B cell (primary cell): Measurements from ENCODE around the gene ANKRD62. TPM values are rescaled to one million over a fixed set of nuclear protein-coding genes. Genes with fewer than 3 reads are reported as not detected.
"Not testable (repeated sequence)": the region's sequence is repeated elsewhere in the genome, so short reads cannot be mapped to it uniquely, and the experiment has no call there.

Source experiments
- ATAC-seq: fragments of 200-7000 bp; cut with Tn5 transposase; one replicate; pipeline ENCODE4 v1.10.0; 2021; ENCODE audit warnings: low read depth, mild to moderate bottlenecking, moderate number of reproducible peaks, moderate library complexity
- CTCF ChIA-PET: fragments of 350-600 bp; sonication (Branson Sonifier 250); formaldehyde crosslinking; loops from one replicate; lab custom pipeline; 2021; ENCODE audit warnings: antibody characterized with exemption, inconsistent platforms; lab: Charles Lee
- POLR2A ChIA-PET: fragments of 350-600 bp; sonication (Branson Sonifier 250); formaldehyde crosslinking; loops from one replicate; lab custom pipeline; 2021; ENCODE audit warnings: antibody characterized with exemption; lab: Charles Lee
- DNase-seq: peaks from one replicate; pipeline ENCODE4 v3.0.0; 2013
- H2AFZ ChIP-seq: 2 replicates; pipeline ENCODE4 v1.6.1; 2012; ENCODE audit warnings: mild to moderate bottlenecking, low read depth, low read length; ENCODE audit not compliant: insufficient read depth, poor library complexity, severe bottlenecking
- H3K27ac ChIP-seq, 2 donors: 1 replicate in 1 of 2; 2 replicates in 1 of 2; pipeline ENCODE4 v1.5.1; 2012 to 2013; ENCODE audit warnings: low read length in 2 of 2, mild to moderate bottlenecking in 2 of 2, moderate library complexity in 1 of 2
- H3K27me3 ChIP-seq, 4 experiments: fragments of 200-600 bp in 1 of 4; sonication (generic) in 1 of 4; replicated peaks in 1 of 4; 1 replicate in 2 of 4; 2 replicates in 2 of 4; pipeline versions ENCODE4 v1.6.1 to v1.7.0; 2013 to 2016; ENCODE audit warnings: low read length in 3 of 4, mild to moderate bottlenecking in 2 of 4, mixed read lengths in 1 of 4, moderate library complexity in 1 of 4; ENCODE audit not compliant: insufficient read depth in 4 of 4, control insufficient read depth in 3 of 4; ENCODE audit errors: control extremely low read depth in 1 of 4
- H3K36me3 ChIP-seq, 2 experiments: replicated peaks in 1 of 2; 1 replicate in 1 of 2; 2 replicates in 1 of 2; pipeline versions ENCODE4 v1.6.1 to v1.7.1; 2013; ENCODE audit warnings: low read length in 1 of 2; ENCODE audit not compliant: insufficient read depth in 2 of 2, control insufficient read depth in 1 of 2; ENCODE audit errors: control extremely low read depth in 1 of 2, extremely low read depth in 1 of 2
- H3K4me1 ChIP-seq, 2 donors: fragments of 200-600 bp in 1 of 2; sonication (generic) in 1 of 2; 1 replicate in 1 of 2; 2 replicates in 1 of 2; pipeline versions ENCODE4 v1.5.1 to v1.6.1; 2013 to 2017; ENCODE audit warnings: low read length in 2 of 2; ENCODE audit not compliant: control insufficient read depth in 2 of 2, insufficient read depth in 2 of 2
- H3K4me2 ChIP-seq: replicated peaks from 2 replicates; pipeline ENCODE3; 2012; ENCODE audit warnings: mild to moderate bottlenecking, low read depth, low read length; ENCODE audit not compliant: poor library complexity, severe bottlenecking
- H3K4me3 ChIP-seq, 5 experiments: fragments of 200-600 bp in 1 of 5; sonication (generic) in 1 of 5; 1 replicate in 3 of 5; 2 replicates in 2 of 5; pipeline versions ENCODE4 v1.5.1 to v1.7.0; 2011 to 2016; ENCODE audit warnings: low read length in 4 of 5, mild to moderate bottlenecking in 4 of 5, low read depth in 2 of 5, control low read depth in 1 of 5, moderate library complexity in 1 of 5; ENCODE audit not compliant: insufficient read depth in 1 of 5; ENCODE audit errors: control extremely low read depth in 1 of 5, extremely low read depth in 1 of 5
- H3K79me2 ChIP-seq: fragments of 200-600 bp; sonication (generic); one replicate; pipeline ENCODE4 v1.6.0; 2016; ENCODE audit warnings: low read length; ENCODE audit not compliant: control insufficient read depth, insufficient read depth
- H3K9ac ChIP-seq: fragments of 200-600 bp; sonication (generic); 2 replicates; pipeline ENCODE4 v1.6.1; 2017; ENCODE audit warnings: mild to moderate bottlenecking, low read length, moderate library complexity
- H3K9me3 ChIP-seq, 3 donors: one replicate each; pipeline versions ENCODE4 v1.6.1 to v1.7.1; 2013; ENCODE audit warnings: low read length in 2 of 3; ENCODE audit not compliant: control insufficient read depth in 2 of 3, insufficient read depth in 1 of 3; ENCODE audit errors: control extremely low read depth in 1 of 3
- H4K20me1 ChIP-seq: 2 replicates; pipeline ENCODE4 v1.6.0; 2012; ENCODE audit warnings: mild to moderate bottlenecking, low read length; ENCODE audit not compliant: insufficient read depth, control insufficient read depth, poor library complexity, severe bottlenecking
- H3K27ac Mint-ChIP-seq: one replicate; pipeline ENCODE4 v1.8.0; 2021; ENCODE audit warnings: mixed read lengths
- H3K27me3 Mint-ChIP-seq: one replicate; pipeline ENCODE4 v1.8.0; 2021; ENCODE audit warnings: mixed read lengths
- H3K4me1 Mint-ChIP-seq: one replicate; pipeline ENCODE4 v1.8.0; 2021; ENCODE audit warnings: mixed read lengths
- H3K4me3 Mint-ChIP-seq: one replicate; pipeline ENCODE4 v1.8.0; 2021; ENCODE audit warnings: mixed read lengths
- H3K9me3 Mint-ChIP-seq: one replicate; pipeline ENCODE4 v1.8.0; 2022; ENCODE audit warnings: mixed read lengths; ENCODE audit not compliant: insufficient read depth
- EZH2 ChIP-seq: IDR thresholded peaks from 2 replicates; pipeline ENCODE4 v1.6.1; 2012; ENCODE audit warnings: borderline replicate concordance, low read depth, mild to moderate bottlenecking, moderate library complexity, low read length; ENCODE audit not compliant: insufficient read depth, poor library complexity, severe bottlenecking
- WGBS: methylation state at CpG from one replicate; pipeline ENCODE4 v1.1.5; 2013; ENCODE audit warnings: missing lambda C conversion rate; ENCODE audit not compliant: insufficient coverage; 5-methylcytosine and 5-hydroxymethylcytosine counted together
- intact Hi-C: fragments of 100-400 bp; cut with micrococcal nuclease; formaldehyde crosslinking; loops from one replicate; pipeline ENCODE4 v1.10.0; 2022
- polyA plus RNA-seq: library from polyadenylated mRNA; depleted of rRNA; stranded (reverse); fragments of >200 nt; gene quantifications from 2 replicates; pipeline ENCODE4 v1.2.3, GENCODE V29; 2012
- total RNA-seq, 2 donors: library from RNA; stranded (reverse); fragments of 120-200 nt in 1 of 2; gene quantifications; 1 replicate in 1 of 2; 2 replicates in 1 of 2; pipeline versions ENCODE4 v1.2.3 to v1.2.4, GENCODE V29; 2013 to 2022
- TF ChIP-seq, protein P1 (sequence below): fragments of 200-600 bp; IDR thresholded peaks from one replicate; pipeline ENCODE4 v1.8.0; 2022; ENCODE audit warnings: antibody characterized with exemption, mild to moderate bottlenecking

The ANKRD62 gene
- total and polyA plus RNA-seq, 2 donors (not counting 1 experiment from before 2014, with no cell fraction given): not detected

DNA sequence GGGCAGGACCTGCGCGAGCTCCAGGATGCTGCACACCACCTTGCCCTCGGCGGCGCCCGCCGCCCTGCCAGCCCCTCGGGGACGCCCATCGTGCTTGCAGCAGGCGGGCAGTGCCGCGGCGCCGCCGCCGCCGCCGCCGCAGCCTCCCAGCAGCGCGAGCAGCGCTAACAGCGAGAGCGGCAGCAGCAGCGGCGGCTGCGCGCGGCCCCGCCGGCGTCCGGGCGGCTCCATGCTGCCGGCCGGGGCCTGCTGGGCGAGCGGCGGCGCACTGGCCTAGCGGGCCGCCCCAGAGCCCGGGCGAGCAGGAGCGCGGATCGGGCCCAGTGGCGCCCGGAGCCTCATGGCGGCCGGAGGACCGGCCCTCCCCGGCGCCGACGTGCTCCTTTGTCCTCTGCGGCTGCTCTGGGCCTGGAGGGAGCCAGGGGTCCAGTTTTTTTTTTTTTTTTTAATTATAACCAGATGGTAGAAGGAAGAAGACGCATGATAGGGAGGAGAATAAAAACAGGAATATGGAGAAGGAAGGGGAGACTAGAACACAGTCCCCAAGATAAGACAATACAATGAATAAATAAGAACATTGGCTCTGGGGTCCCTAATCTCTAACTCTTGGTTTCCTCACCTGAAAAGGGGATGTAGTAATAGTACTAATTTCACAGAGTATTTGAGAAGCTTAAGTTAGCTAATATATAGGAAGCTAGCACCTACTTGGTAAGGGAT lies 17.1 kb upstream of the ANKRD62 start:
- intact Hi-C loops: no loop called here
- peaks cover 2% of the 10 kb centered on the region for H3K4me1 Mint-ChIP-seq
- peak overlapping the region; percentile 56 for H3K4me3 Mint-ChIP-seq
- no peaks in the 10 kb centered on the region for H3K27me3 ChIP-seq
- H2AFZ ChIP-seq: no peak overlapping the region
- peak overlapping the region; percentile 33 for H3K4me2 ChIP-seq
- H3K79me2 ChIP-seq: no peaks in the 10 kb centered on the region
- H3K4me3 ChIP-seq: no peak overlapping the region
- no peak overlapping the region for H3K9ac ChIP-seq
- no peak for TF ChIP-seq EZH2
- TF ChIP-seq, protein P1, sequence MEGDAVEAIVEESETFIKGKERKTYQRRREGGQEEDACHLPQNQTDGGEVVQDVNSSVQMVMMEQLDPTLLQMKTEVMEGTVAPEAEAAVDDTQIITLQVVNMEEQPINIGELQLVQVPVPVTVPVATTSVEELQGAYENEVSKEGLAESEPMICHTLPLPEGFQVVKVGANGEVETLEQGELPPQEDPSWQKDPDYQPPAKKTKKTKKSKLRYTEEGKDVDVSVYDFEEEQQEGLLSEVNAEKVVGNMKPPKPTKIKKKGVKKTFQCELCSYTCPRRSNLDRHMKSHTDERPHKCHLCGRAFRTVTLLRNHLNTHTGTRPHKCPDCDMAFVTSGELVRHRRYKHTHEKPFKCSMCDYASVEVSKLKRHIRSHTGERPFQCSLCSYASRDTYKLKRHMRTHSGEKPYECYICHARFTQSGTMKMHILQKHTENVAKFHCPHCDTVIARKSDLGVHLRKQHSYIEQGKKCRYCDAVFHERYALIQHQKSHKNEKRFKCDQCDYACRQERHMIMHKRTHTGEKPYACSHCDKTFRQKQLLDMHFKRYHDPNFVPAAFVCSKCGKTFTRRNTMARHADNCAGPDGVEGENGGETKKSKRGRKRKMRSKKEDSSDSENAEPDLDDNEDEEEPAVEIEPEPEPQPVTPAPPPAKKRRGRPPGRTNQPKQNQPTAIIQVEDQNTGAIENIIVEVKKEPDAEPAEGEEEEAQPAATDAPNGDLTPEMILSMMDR: no peak
- DNase-seq: no peak
- 32% methylated on average over 52 of the region's 59 CpGs for WGBS
- no peaks in the 10 kb centered on the region for H3K9me3 ChIP-seq
- ChIA-PET POLR2A (no interaction called here), CTCF (no interaction called here)
- H3K27ac Mint-ChIP-seq: no peak overlapping the region
- ATAC-seq: peak; percentile 62
- no peaks in the 10 kb centered on the region for H3K27me3 Mint-ChIP-seq
- no peaks in the 10 kb centered on the region for H4K20me1 ChIP-seq
- H3K27ac ChIP-seq: no peak overlapping the region
- H3K4me1 ChIP-seq: no peaks in the 10 kb centered on the region
- H3K36me3 ChIP-seq: no peaks in the 10 kb centered on the region
- H3K9me3 Mint-ChIP-seq: no peaks in the 10 kb centered on the region

DNA sequence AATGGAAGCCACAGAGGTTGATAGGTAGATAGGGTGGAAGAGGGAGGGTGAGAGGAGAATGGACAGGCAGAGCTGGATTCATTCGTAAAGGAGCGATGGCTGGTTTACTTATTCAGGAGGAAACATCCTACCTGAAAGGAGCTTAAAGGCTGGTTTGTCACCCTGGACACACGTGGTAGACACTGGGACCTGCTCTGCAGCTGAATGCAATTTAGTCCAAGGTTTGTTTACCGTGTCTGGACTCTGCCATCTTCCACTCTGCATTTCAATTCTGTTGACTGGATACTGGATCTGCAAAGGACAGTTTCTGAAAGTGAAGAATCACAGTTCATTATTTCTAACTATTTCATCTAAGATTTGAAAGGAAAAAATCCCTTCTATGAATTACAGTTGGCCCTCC lies 15.6 kb upstream of the ANKRD62 start:
- H3K4me1 ChIP-seq, H3K27me3 Mint-ChIP-seq, H3K79me2 ChIP-seq, ATAC-seq, H3K27ac Mint-ChIP-seq, POLR2A ChIA-PET, H3K9me3 ChIP-seq, intact Hi-C loops, H3K4me1 Mint-ChIP-seq, DNase-seq, H3K4me3 Mint-ChIP-seq, H3K9ac ChIP-seq, H3K27ac ChIP-seq, H2AFZ ChIP-seq, CTCF ChIA-PET, H3K4me3 ChIP-seq, H3K4me2 ChIP-seq, H4K20me1 ChIP-seq, H3K9me3 Mint-ChIP-seq, H3K36me3 ChIP-seq, H3K27me3 ChIP-seq: not testable (repeated sequence)
- WGBS: no CpG with 5 or more reads among the region's 4 CpGs
